ENCODE data around the gene TMPRSS3.

The TMPRSS3 gene

GRCh38 chr21:42431196-42431595, 35.3 kb upstream of the TMPRSS3 start:
- no peaks in the 10 kb centered on the region for H3K36me3 ChIP-seq
- DNase-seq, result no peak
- no peak overlapping the region for H3K4me3 ChIP-seq (ENCODE audit: low read depth, low read length)
- H3K27me3 ChIP-seq (ENCODE audit: insufficient read depth, low read depth, severe bottlenecking), result peaks cover 3% of the 10 kb centered on the region
- TF ChIP-seq, protein P1, sequence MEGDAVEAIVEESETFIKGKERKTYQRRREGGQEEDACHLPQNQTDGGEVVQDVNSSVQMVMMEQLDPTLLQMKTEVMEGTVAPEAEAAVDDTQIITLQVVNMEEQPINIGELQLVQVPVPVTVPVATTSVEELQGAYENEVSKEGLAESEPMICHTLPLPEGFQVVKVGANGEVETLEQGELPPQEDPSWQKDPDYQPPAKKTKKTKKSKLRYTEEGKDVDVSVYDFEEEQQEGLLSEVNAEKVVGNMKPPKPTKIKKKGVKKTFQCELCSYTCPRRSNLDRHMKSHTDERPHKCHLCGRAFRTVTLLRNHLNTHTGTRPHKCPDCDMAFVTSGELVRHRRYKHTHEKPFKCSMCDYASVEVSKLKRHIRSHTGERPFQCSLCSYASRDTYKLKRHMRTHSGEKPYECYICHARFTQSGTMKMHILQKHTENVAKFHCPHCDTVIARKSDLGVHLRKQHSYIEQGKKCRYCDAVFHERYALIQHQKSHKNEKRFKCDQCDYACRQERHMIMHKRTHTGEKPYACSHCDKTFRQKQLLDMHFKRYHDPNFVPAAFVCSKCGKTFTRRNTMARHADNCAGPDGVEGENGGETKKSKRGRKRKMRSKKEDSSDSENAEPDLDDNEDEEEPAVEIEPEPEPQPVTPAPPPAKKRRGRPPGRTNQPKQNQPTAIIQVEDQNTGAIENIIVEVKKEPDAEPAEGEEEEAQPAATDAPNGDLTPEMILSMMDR (IDR thresholded peaks at IDR 0.05; ENCODE audit: low read depth, low read length), result no peak
- peaks cover 18% of the 10 kb centered on the region for H3K9me3 ChIP-seq (ENCODE audit: severe bottlenecking)
- no peak overlapping the region for H3K27ac ChIP-seq

- TF ChIP-seq, protein P1 (IDR thresholded peaks at IDR 0.05; ENCODE audit: low read depth, low read length), result no peak
- no peaks in the 10 kb centered on the region for H3K36me3 ChIP-seq
- DNase-seq, result no peak
- peaks cover 3% of the 10 kb centered on the region for H3K27me3 ChIP-seq (ENCODE audit: insufficient read depth, low read depth, severe bottlenecking)
- no peak overlapping the region for H3K27ac ChIP-seq
- H3K9me3 ChIP-seq (ENCODE audit: severe bottlenecking), result peaks cover 15% of the 10 kb centered on the region
- H3K4me3 ChIP-seq (ENCODE audit: low read depth, low read length), result no peak overlapping the region
These were observed 34.7 kb upstream of the TMPRSS3 start for GRCh38 chr21:42430521-42430920.

GRCh38 chr21:42429856-42430255, 34.0 kb upstream of the TMPRSS3 start:
- no peak for DNase-seq
- no peaks in the 10 kb centered on the region for H3K27me3 ChIP-seq (ENCODE audit: insufficient read depth, low read depth, severe bottlenecking)
- no peak overlapping the region for H3K4me3 ChIP-seq (ENCODE audit: low read depth, low read length)
- H3K27ac ChIP-seq, result no peak overlapping the region
- no peaks in the 10 kb centered on the region for H3K36me3 ChIP-seq
- H3K9me3 ChIP-seq (ENCODE audit: severe bottlenecking), result peaks cover 15% of the 10 kb centered on the region
- TF ChIP-seq, protein P1 (IDR thresholded peaks at IDR 0.05; ENCODE audit: low read depth, low read length), result no peak

GRCh38 chr21:42429021-42429420, 33.2 kb upstream of the TMPRSS3 start:
- Histone ChIP-seq H3K9me3 (ENCODE audit: severe bottlenecking) (peaks cover 13% of the 10 kb centered on the region), H3K4me3 (ENCODE audit: low read depth, low read length) (no peak overlapping the region), H3K27ac (no peak overlapping the region), H3K36me3 (no peaks in the 10 kb centered on the region), H3K27me3 (ENCODE audit: insufficient read depth, low read depth, severe bottlenecking) (no peaks in the 10 kb centered on the region)
- TF ChIP-seq, protein P1 (IDR thresholded peaks at IDR 0.05; ENCODE audit: low read depth, low read length), result no peak
- no peak for DNase-seq

DNA sequence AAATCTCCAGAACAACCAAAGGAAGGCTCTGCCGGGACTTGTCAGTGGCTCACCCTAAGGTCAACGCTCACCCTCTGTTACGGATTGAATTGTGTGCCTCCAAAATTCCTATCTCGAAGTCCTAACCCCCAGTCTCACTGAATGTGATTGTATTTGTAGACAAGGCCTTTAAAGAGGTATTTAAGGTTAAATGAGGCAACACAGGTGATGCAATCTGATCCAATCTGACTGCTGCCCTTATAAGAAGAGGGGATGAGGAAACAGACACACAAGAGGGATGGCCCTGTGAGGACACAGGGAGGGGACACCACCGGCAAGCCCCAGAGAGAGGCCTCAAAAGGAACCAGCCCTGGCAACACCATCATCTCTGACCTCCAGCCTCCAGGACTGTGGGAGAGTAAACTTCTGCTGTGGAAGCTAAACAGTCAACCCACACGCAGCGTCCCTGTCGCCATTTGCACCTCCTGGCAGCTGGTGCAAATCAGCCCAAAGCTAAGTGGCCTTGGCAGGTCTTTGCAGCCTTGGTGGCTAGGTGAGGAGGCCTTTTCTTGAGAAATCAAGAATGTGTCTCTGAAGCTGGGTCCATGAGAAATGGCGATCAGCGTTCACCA, 32.1 kb upstream of the TMPRSS3 start:
- Histone ChIP-seq H3K9me3 (ENCODE audit: severe bottlenecking) (peaks cover 11% of the 10 kb centered on the region), H3K27ac (no peak overlapping the region), H3K36me3 (no peaks in the 10 kb centered on the region), H3K4me3 (ENCODE audit: low read depth, low read length) (no peak overlapping the region), H3K27me3 (ENCODE audit: insufficient read depth, low read depth, severe bottlenecking) (no peaks in the 10 kb centered on the region)
- no peak for DNase-seq
- TF ChIP-seq, protein P1 (IDR thresholded peaks at IDR 0.05; ENCODE audit: low read depth, low read length), result no peak

GRCh38 chr21:42426876-42427480, 31.1 kb upstream of the TMPRSS3 start:
- TF ChIP-seq, protein P1 (IDR thresholded peaks at IDR 0.05; ENCODE audit: low read depth, low read length), result no peak
- no peak for DNase-seq
- Histone ChIP-seq H3K4me3 (ENCODE audit: low read depth, low read length) (no peak overlapping the region), H3K27ac (no peak overlapping the region), H3K36me3 (no peaks in the 10 kb centered on the region), H3K9me3 (ENCODE audit: severe bottlenecking) (peaks cover 1% of the 10 kb centered on the region), H3K27me3 (ENCODE audit: insufficient read depth, low read depth, severe bottlenecking) (no peaks in the 10 kb centered on the region)

Data from WERI-Rb-1 (cell line).